Neural cell (in vitro differentiated cells): ENCODE data around the gene DTYMK. TPM values are rescaled to one million over a fixed set of nuclear protein-coding genes. Genes with fewer than 3 reads are reported as not detected.

Experiments
- H2AFZ ChIP-seq: fragments of 200-600, 300-800 bp; sonication (generic), shearing (Covaris generic); 2 replicates; pipeline ENCODE4 v1.6.0; 2014; ENCODE audit warnings: low read depth, mild to moderate bottlenecking, antibody characterized with exemption, low read length, moderate library complexity
- H3F3A ChIP-seq: fragments of 200-600 bp; shearing (Covaris generic); 2 replicates; pipeline ENCODE4 v1.6.1; 2016; ENCODE audit warnings: mild to moderate bottlenecking, moderate library complexity, mixed read lengths, antibody characterized with exemption, low read length; ENCODE audit not compliant: insufficient read depth, poor library complexity, severe bottlenecking
- H3K27ac ChIP-seq: fragments of 200-600, 300-800 bp; sonication (generic), shearing (Covaris generic); 2 replicates; pipeline ENCODE4 v1.5.1; 2014; ENCODE audit warnings: mild to moderate bottlenecking, low read length, moderate library complexity
- H3K27me3 ChIP-seq: fragments of 300-800, 200-600 bp; sonication (generic), shearing (Covaris generic); 2 replicates; pipeline ENCODE4 v1.6.0; 2014; ENCODE audit warnings: mild to moderate bottlenecking, low read depth, low read length, moderate library complexity; ENCODE audit not compliant: insufficient read depth
- H3K36me3 ChIP-seq: fragments of 300-800, 200-600 bp; sonication (generic), shearing (Covaris generic); 2 replicates; pipeline ENCODE4 v1.5.1; 2014; ENCODE audit warnings: mild to moderate bottlenecking, antibody characterized with exemption, low read length, moderate library complexity; ENCODE audit not compliant: insufficient read depth
- H3K4me2 ChIP-seq: fragments of 300-800, 200-600 bp; sonication (generic), shearing (Covaris generic); 2 replicates; pipeline ENCODE4 v1.6.0; 2014; ENCODE audit warnings: mild to moderate bottlenecking, low read length
- H3K4me3 ChIP-seq: fragments of 300-800, 200-600 bp; sonication (generic), shearing (Covaris generic); 2 replicates; pipeline ENCODE4 v1.5.1; 2014; ENCODE audit warnings: mild to moderate bottlenecking, low read length, moderate library complexity
- H3K79me2 ChIP-seq: fragments of 200-600 bp; shearing (Covaris generic); replicated peaks from 2 replicates; pipeline ENCODE4 v1.6.0; 2014; ENCODE audit warnings: mild to moderate bottlenecking, low read length, moderate library complexity; ENCODE audit not compliant: insufficient read depth
- H3K9ac ChIP-seq: fragments of 300-800, 200-600 bp; sonication (generic), shearing (Covaris generic); 2 replicates; pipeline ENCODE4 v1.6.1; 2016; ENCODE audit warnings: mild to moderate bottlenecking, low read length, mixed read lengths
- H3K9me2 ChIP-seq: fragments of 200-600 bp; shearing (Covaris generic); 2 replicates; pipeline ENCODE4 v1.6.1; 2016; ENCODE audit warnings: mild to moderate bottlenecking, low read length, mixed read lengths; ENCODE audit not compliant: insufficient read depth
- H3K9me3 ChIP-seq: fragments of 200-600, 300-800 bp; sonication (generic), shearing (Covaris generic); 2 replicates; pipeline ENCODE4 v1.6.1; 2016; ENCODE audit warnings: mild to moderate bottlenecking, mixed run types, low read length, moderate library complexity, mixed read lengths
- H4K20me1 ChIP-seq: fragments of 200-600 bp; shearing (Covaris generic); 2 replicates; pipeline ENCODE4 v1.6.1; 2016; ENCODE audit warnings: mild to moderate bottlenecking, mixed run types; ENCODE audit not compliant: insufficient read depth
- CTCF ChIP-seq: fragments of 450-650 bp; IDR thresholded peaks from 2 replicates; pipeline ENCODE4 v1.5.1; 2014; ENCODE audit warnings: antibody characterized with exemption, mild to moderate bottlenecking, moderate library complexity; ENCODE audit not compliant: poor library complexity, severe bottlenecking
- EP300 ChIP-seq: fragments of 450-650 bp; conservative IDR thresholded peaks from 2 replicates; pipeline ENCODE4 v1.6.1; 2014; ENCODE audit warnings: antibody characterized with exemption, mild to moderate bottlenecking, moderate library complexity; ENCODE audit not compliant: poor library complexity, severe bottlenecking
- EZH2 ChIP-seq: fragments of 200-600, 300-800 bp; shearing (Covaris generic), sonication (generic); IDR thresholded peaks from 2 replicates; pipeline ENCODE4 v1.6.1; 2014; ENCODE audit warnings: antibody characterized with exemption, low read length, borderline replicate concordance, mild to moderate bottlenecking; ENCODE audit not compliant: insufficient read depth, poor library complexity, severe bottlenecking
- MXI1 ChIP-seq: fragments of 450-650 bp; conservative IDR thresholded peaks from 2 replicates; pipeline ENCODE4 v1.6.1; 2014; ENCODE audit warnings: antibody characterized with exemption, mild to moderate bottlenecking; ENCODE audit not compliant: poor library complexity, severe bottlenecking
- POLR2AphosphoS5 ChIP-seq: IDR thresholded peaks from 2 replicates; pipeline ENCODE4 v1.6.1; 2012
- RAD21 ChIP-seq: fragments of 450-650 bp; conservative IDR thresholded peaks from 2 replicates; pipeline ENCODE4 v1.6.1; 2014; ENCODE audit warnings: antibody characterized with exemption, mild to moderate bottlenecking, moderate library complexity
- REST ChIP-seq: IDR thresholded peaks from 2 replicates; pipeline ENCODE4 v1.6.1; 2012; ENCODE audit warnings: borderline replicate concordance
- SMC3 ChIP-seq: fragments of 450-650 bp; conservative IDR thresholded peaks from 2 replicates; pipeline ENCODE4 v1.6.1; 2014; ENCODE audit warnings: antibody characterized with exemption, mild to moderate bottlenecking, moderate library complexity; ENCODE audit not compliant: poor library complexity
- TAF1 ChIP-seq: IDR thresholded peaks from 2 replicates; pipeline ENCODE4 v1.6.1; 2012; ENCODE audit warnings: low read depth
- polyA plus RNA-seq: library from polyadenylated mRNA; depleted of rRNA; stranded (reverse); fragments of >200 nt; gene quantifications from 2 replicates; pipeline ENCODE4 v1.2.3, GENCODE V29; 2014

DTYMK gene
- polyA plus RNA-seq, 1 donor from 2014 or later = 33.5 TPM

GRCh38 chr2:241672243-241673188 is 14.1 kb downstream of the DTYMK start:
- Histone ChIP-seq H3K36me3 (peaks cover 6% of the 10 kb centered on the region), H3K9me3 (no peaks in the 10 kb centered on the region), H3K4me2 (no peak overlapping the region), H2AFZ (no peak overlapping the region), H3K9me2 (no peaks in the 10 kb centered on the region), H4K20me1 (no peaks in the 10 kb centered on the region), H3K27ac (no peak overlapping the region), H3K79me2 (no peaks in the 10 kb centered on the region), H3K9ac (no peak overlapping the region), H3K4me3 (no peak overlapping the region), H3F3A (no peaks in the 10 kb centered on the region), H3K27me3 (no peaks in the 10 kb centered on the region)
- TF ChIP-seq CTCF = no peak
- TF ChIP-seq RAD21 = no peak
- no peak for TF ChIP-seq TAF1
- TF ChIP-seq SMC3 = no peak
- TF ChIP-seq POLR2AphosphoS5 = no peak
- no peak for TF ChIP-seq EZH2
- no peak for TF ChIP-seq REST
- no peak for TF ChIP-seq EP300

- H3K36me3 ChIP-seq = peaks cover 6% of the 10 kb centered on the region
- H3K27ac ChIP-seq = no peak overlapping the region
- no peaks in the 10 kb centered on the region for H3K79me2 ChIP-seq
- no peak overlapping the region for H3K9ac ChIP-seq
- no peaks in the 10 kb centered on the region for H3F3A ChIP-seq
- H3K27me3 ChIP-seq = no peaks in the 10 kb centered on the region
- no peaks in the 10 kb centered on the region for H3K9me2 ChIP-seq
- no peaks in the 10 kb centered on the region for H4K20me1 ChIP-seq
- no peak overlapping the region for H3K4me3 ChIP-seq
- H2AFZ ChIP-seq = no peak overlapping the region
- no peak overlapping the region for H3K4me2 ChIP-seq
- no peaks in the 10 kb centered on the region for H3K9me3 ChIP-seq
- TF ChIP-seq REST = no peak
- no peak for TF ChIP-seq EP300
- no peak for TF ChIP-seq EZH2
- TF ChIP-seq RAD21 = no peak
- no peak for TF ChIP-seq TAF1
- no peak for TF ChIP-seq MXI1
- no peak for TF ChIP-seq SMC3
- no peak for TF ChIP-seq CTCF
- TF ChIP-seq POLR2AphosphoS5 = no peak
These were observed 15.0 kb downstream of the DTYMK start for GRCh38 chr2:241671457-241672240.
